Measurements from ENCODE around the gene SIPA1L3.
"Not testable (repeated sequence)": the region's sequence is repeated elsewhere in the genome, so short reads cannot be mapped to it uniquely, and the experiment has no call there.

SIPA1L3 gene

DNA sequence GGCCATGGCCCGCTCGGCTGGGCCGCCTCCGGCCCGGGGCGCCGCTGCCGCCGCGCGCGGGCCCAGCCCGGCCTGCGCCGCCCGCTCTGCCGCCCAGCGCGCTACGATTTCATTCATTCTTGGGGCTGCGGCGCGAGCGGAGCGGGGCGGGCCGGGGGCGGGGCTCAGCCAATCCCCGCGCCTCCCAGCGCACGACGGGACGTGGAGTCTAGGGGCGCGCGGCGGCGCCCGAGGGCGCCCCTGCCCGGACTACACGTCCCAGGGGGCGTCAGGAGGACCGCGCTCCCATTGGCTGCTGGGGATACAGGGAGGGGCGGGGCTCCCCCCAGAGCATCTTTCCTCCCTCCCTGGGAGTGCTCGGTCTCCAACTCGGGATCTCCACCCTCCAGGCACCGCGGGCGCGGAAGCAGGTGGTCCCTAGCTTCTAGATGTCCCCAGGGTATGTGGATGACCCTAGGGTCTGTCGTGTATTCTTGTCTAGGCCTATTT, 322.6 kb downstream of the SIPA1L3 start:
- H3K36me3 ChIP-seq (ENCODE audit: insufficient read depth, low read length), result no peaks in the 10 kb centered on the region
- H3K79me2 ChIP-seq (ENCODE audit: insufficient read depth, low read length), result no peaks in the 10 kb centered on the region
- H3K9me3 ChIP-seq (ENCODE audit: low read length), result no peaks in the 10 kb centered on the region
- no peak overlapping the region for H2AFZ ChIP-seq (ENCODE audit: low read length)
- TF ChIP-seq EZH2 (IDR thresholded peaks at IDR 0.05; ENCODE audit: borderline replicate concordance, low read length), result no peak
- TF ChIP-seq, protein P1, sequence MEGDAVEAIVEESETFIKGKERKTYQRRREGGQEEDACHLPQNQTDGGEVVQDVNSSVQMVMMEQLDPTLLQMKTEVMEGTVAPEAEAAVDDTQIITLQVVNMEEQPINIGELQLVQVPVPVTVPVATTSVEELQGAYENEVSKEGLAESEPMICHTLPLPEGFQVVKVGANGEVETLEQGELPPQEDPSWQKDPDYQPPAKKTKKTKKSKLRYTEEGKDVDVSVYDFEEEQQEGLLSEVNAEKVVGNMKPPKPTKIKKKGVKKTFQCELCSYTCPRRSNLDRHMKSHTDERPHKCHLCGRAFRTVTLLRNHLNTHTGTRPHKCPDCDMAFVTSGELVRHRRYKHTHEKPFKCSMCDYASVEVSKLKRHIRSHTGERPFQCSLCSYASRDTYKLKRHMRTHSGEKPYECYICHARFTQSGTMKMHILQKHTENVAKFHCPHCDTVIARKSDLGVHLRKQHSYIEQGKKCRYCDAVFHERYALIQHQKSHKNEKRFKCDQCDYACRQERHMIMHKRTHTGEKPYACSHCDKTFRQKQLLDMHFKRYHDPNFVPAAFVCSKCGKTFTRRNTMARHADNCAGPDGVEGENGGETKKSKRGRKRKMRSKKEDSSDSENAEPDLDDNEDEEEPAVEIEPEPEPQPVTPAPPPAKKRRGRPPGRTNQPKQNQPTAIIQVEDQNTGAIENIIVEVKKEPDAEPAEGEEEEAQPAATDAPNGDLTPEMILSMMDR (IDR thresholded peaks at IDR 0.05; ENCODE audit: low read length), result no peak
- H3K27me3 ChIP-seq (ENCODE audit: insufficient read depth, low read length), result no peaks in the 10 kb centered on the region
- H3K9me2 ChIP-seq (ENCODE audit: low read depth, low read length), result no peaks in the 10 kb centered on the region
- no peak overlapping the region; the same call in 1 of the 2 replicates for H3K9ac ChIP-seq (ENCODE audit: low read length)
- H4K20me1 ChIP-seq (ENCODE audit: insufficient read depth, low read length), result no peaks in the 10 kb centered on the region
- H3K4me2 ChIP-seq (ENCODE audit: low read length), result peak overlapping the region; percentile 97
- peaks cover 10% of the 10 kb centered on the region for H3K4me1 ChIP-seq (ENCODE audit: insufficient read depth, low read length, severe bottlenecking)
- peak overlapping the region; percentile 72 for H3K4me3 ChIP-seq (ENCODE audit: low read depth, low read length, poor library complexity, severe bottlenecking)
- no peak overlapping the region for H3K27ac ChIP-seq (ENCODE audit: low read depth, low read length, poor library complexity, severe bottlenecking)
- H3F3A ChIP-seq (ENCODE audit: insufficient read depth, low read length), result no peaks in the 10 kb centered on the region

DNA sequence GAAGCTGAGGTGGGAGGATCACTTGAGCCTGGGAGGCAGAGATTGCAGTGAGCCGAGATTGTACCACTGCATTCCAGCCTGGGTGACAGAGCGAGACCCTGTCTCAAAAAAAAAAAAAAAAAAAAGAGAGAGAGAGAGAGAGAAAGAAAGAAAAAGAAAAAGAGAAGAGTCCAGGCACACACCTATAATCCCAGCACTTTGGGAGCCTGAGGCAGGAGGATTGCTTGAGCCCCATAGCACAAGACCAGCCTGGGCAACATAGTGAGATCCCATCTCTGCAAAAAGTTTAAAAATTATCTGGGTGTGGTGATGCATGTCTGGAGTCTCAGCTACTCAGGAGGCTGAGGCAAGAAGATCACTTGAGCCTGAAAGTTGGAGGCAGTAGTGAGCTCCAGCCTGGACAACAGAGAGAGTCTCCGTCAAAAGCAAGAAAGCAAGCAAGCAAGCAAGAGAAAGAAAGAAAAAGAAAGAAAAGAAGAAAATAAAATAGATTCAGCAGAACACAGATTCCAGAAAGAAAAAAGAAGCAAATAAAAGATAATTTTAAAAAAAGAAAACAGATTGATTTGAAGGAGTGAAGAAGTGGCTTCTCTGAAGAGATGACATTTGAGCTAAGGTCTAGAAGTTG, 323.6 kb downstream of the SIPA1L3 start:
- H3K9me3 ChIP-seq (ENCODE audit: low read length); H3K9ac ChIP-seq (ENCODE audit: low read length); H3K79me2 ChIP-seq (ENCODE audit: insufficient read depth, low read length); H3K9me2 ChIP-seq (ENCODE audit: low read depth, low read length); H3K27ac ChIP-seq (ENCODE audit: low read depth, low read length, poor library complexity, severe bottlenecking); H3K4me1 ChIP-seq (ENCODE audit: insufficient read depth, low read length, severe bottlenecking); H2AFZ ChIP-seq (ENCODE audit: low read length); H3K27me3 ChIP-seq (ENCODE audit: insufficient read depth, low read length); H3K4me2 ChIP-seq (ENCODE audit: low read length); H3F3A ChIP-seq (ENCODE audit: insufficient read depth, low read length); H3K4me3 ChIP-seq (ENCODE audit: low read depth, low read length, poor library complexity, severe bottlenecking); H4K20me1 ChIP-seq (ENCODE audit: insufficient read depth, low read length); H3K36me3 ChIP-seq (ENCODE audit: insufficient read depth, low read length): not testable (repeated sequence)

DNA sequence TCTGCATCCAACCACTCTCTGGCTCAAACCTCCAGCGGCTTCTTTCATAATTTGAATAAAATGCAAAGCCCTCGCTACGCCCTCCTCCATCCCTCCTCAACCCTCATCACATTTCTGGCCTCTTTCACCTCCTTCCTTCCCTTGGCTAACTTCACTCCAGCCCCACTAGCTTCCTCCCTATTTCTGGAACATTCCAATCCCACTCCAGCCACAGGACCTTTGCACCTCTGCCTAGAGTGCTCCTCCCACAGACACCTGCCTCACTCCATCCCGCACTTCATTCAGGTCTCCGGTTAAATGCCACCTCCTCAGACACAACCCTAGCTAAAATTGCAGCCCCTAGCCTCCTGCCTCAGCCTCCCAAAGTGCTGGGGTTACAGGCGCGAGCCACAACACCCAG, 324.9 kb downstream of the SIPA1L3 start:
- Histone ChIP-seq H3F3A (ENCODE audit: insufficient read depth, low read length) (no peaks in the 10 kb centered on the region), H3K4me2 (ENCODE audit: low read length) (no peak overlapping the region), H3K4me1 (ENCODE audit: insufficient read depth, low read length, severe bottlenecking) (peaks cover 10% of the 10 kb centered on the region), H3K9me2 (ENCODE audit: low read depth, low read length) (no peaks in the 10 kb centered on the region), H3K9ac (ENCODE audit: low read length) (no peak overlapping the region), H3K79me2 (ENCODE audit: insufficient read depth, low read length) (no peaks in the 10 kb centered on the region), H3K36me3 (ENCODE audit: insufficient read depth, low read length) (no peaks in the 10 kb centered on the region), H3K27me3 (ENCODE audit: insufficient read depth, low read length) (no peaks in the 10 kb centered on the region), H2AFZ (ENCODE audit: low read length) (no peak overlapping the region), H3K27ac (ENCODE audit: low read depth, low read length, poor library complexity, severe bottlenecking) (no peak overlapping the region), H4K20me1 (ENCODE audit: insufficient read depth, low read length) (no peaks in the 10 kb centered on the region), H3K4me3 (ENCODE audit: low read depth, low read length, poor library complexity, severe bottlenecking) (no peak overlapping the region), H3K9me3 (ENCODE audit: low read length) (no peaks in the 10 kb centered on the region)
- TF ChIP-seq, protein P1 (IDR thresholded peaks at IDR 0.05; ENCODE audit: low read length), result no peak
- no peak for TF ChIP-seq EZH2 (IDR thresholded peaks at IDR 0.05; ENCODE audit: borderline replicate concordance, low read length)

- H3K79me2 ChIP-seq (ENCODE audit: insufficient read depth, low read length), result no peaks in the 10 kb centered on the region
- no peaks in the 10 kb centered on the region for H4K20me1 ChIP-seq (ENCODE audit: insufficient read depth, low read length)
- H3K4me3 ChIP-seq (ENCODE audit: low read depth, low read length, poor library complexity, severe bottlenecking), result no peak overlapping the region
- peaks cover 5% of the 10 kb centered on the region for H3K4me1 ChIP-seq (ENCODE audit: insufficient read depth, low read length, severe bottlenecking)
- no peaks in the 10 kb centered on the region for H3K27me3 ChIP-seq (ENCODE audit: insufficient read depth, low read length)
- H3K9me2 ChIP-seq (ENCODE audit: low read depth, low read length), result no peaks in the 10 kb centered on the region
- no peaks in the 10 kb centered on the region for H3F3A ChIP-seq (ENCODE audit: insufficient read depth, low read length)
- H3K4me2 ChIP-seq (ENCODE audit: low read length), result no peak overlapping the region
- H3K27ac ChIP-seq (ENCODE audit: low read depth, low read length, poor library complexity, severe bottlenecking), result no peak overlapping the region
- H3K9ac ChIP-seq (ENCODE audit: low read length), result no peak overlapping the region
- TF ChIP-seq, protein P1 (IDR thresholded peaks at IDR 0.05; ENCODE audit: low read length), result peak; percentile 91
- no peak for TF ChIP-seq EZH2 (IDR thresholded peaks at IDR 0.05; ENCODE audit: borderline replicate concordance, low read length)
- no peak overlapping the region for H2AFZ ChIP-seq (ENCODE audit: low read length)
- no peaks in the 10 kb centered on the region for H3K36me3 ChIP-seq (ENCODE audit: insufficient read depth, low read length)
- H3K9me3 ChIP-seq (ENCODE audit: low read length), result no peaks in the 10 kb centered on the region
Measured at GRCh38 chr19:38233740-38234251, 326.8 kb downstream of the SIPA1L3 start.

Data from OCI-LY1 (cell line).